ENCODE results near the gene ELOVL7.

ELOVL7 gene

GRCh38 chr5:60851626-60852025, 7.6 kb upstream of the ELOVL7 start:
- TF ChIP-seq CTCF (IDR thresholded peaks at IDR 0.05; ENCODE audit: low read length, missing control alignments) = no peak
- DNase-seq (ENCODE audit: low read depth) = no peak
- no peak overlapping the region for H3K4me3 ChIP-seq (replicated peaks; ENCODE audit: low read depth, low read length)

GRCh38 chr5:60846298-60846697, 2.2 kb upstream of the ELOVL7 start:
- TF ChIP-seq CTCF (IDR thresholded peaks at IDR 0.05; ENCODE audit: low read length, missing control alignments) = no peak
- no peak for DNase-seq (ENCODE audit: low read depth)
- H3K4me3 ChIP-seq (replicated peaks; ENCODE audit: low read depth, low read length) = no peak overlapping the region

GRCh38 chr5:60843386-60843935, 608 bp downstream of the ELOVL7 start:
- no peak for DNase-seq (ENCODE audit: low read depth)
- TF ChIP-seq CTCF (IDR thresholded peaks at IDR 0.05; ENCODE audit: low read length, missing control alignments) = no peak
- H3K4me3 ChIP-seq (replicated peaks; ENCODE audit: low read depth, low read length) = peak overlapping the region; percentile 55

- no peak for DNase-seq (ENCODE audit: low read depth)
- peak overlapping the region; percentile 55 for H3K4me3 ChIP-seq (replicated peaks; ENCODE audit: low read depth, low read length)
- TF ChIP-seq CTCF (IDR thresholded peaks at IDR 0.05; ENCODE audit: low read length, missing control alignments) = no peak
Observed at GRCh38 chr5:60842871-60843385, 1.1 kb downstream of the ELOVL7 start.

GRCh38 chr5:60841361-60841760, 2.7 kb downstream of the ELOVL7 start:
- no peak overlapping the region for H3K4me3 ChIP-seq (replicated peaks; ENCODE audit: low read depth, low read length)
- no peak for TF ChIP-seq CTCF (IDR thresholded peaks at IDR 0.05; ENCODE audit: low read length, missing control alignments)
- DNase-seq (ENCODE audit: low read depth) = no peak

- no peak overlapping the region for H3K4me3 ChIP-seq (replicated peaks; ENCODE audit: low read depth, low read length)
- no peak for DNase-seq (ENCODE audit: low read depth)
- no peak for TF ChIP-seq CTCF (IDR thresholded peaks at IDR 0.05; ENCODE audit: low read length, missing control alignments)
Observed at GRCh38 chr5:60836131-60836530, 7.9 kb downstream of the ELOVL7 start.

- no peak for TF ChIP-seq CTCF (IDR thresholded peaks at IDR 0.05; ENCODE audit: low read length, missing control alignments)
- DNase-seq (ENCODE audit: low read depth) = peak; percentile 28
- no peak overlapping the region for H3K4me3 ChIP-seq (replicated peaks; ENCODE audit: low read depth, low read length)
Observed at GRCh38 chr5:60835554-60835953, 8.5 kb downstream of the ELOVL7 start.
